ENCODE data around the gene S100A8. TPM values are rescaled to one million over a fixed set of nuclear protein-coding genes. Genes with fewer than 3 reads are reported as not detected.

Gene S100A8
- total RNA-seq (ENCODE audit: low replicate concordance): not detected in 2 replicates

GRCh38 chr1:153390938-153391710 lies at the start of gene S100A8:
TSS of gene S100A8 (minus strand) at chr1:153391073. CDS start at chr1:153390535, 538 bp downstream.
- TF ChIP-seq CTCF (IDR thresholded peaks at IDR 0.05; ENCODE audit: insufficient read depth, low read length): no peak
- DNase-seq (ENCODE audit: low read depth): no peak
- H3K4me3 ChIP-seq (ENCODE audit: low read depth, low read length): no peak within 1 kb of the TSS

GRCh38 chr1:153439273-153439672 lies 48.4 kb upstream of the S100A8 start:
- DNase-seq (ENCODE audit: low read depth): no peak
- no peak for TF ChIP-seq CTCF (IDR thresholded peaks at IDR 0.05; ENCODE audit: insufficient read depth, low read length)
- no peak overlapping the region for H3K4me3 ChIP-seq (ENCODE audit: low read depth, low read length)

GRCh38 chr1:153438599-153438998 lies 47.7 kb upstream of the S100A8 start:
- DNase-seq (ENCODE audit: low read depth): no peak
- H3K4me3 ChIP-seq (ENCODE audit: low read depth, low read length): no peak overlapping the region
- TF ChIP-seq CTCF (IDR thresholded peaks at IDR 0.05; ENCODE audit: insufficient read depth, low read length): no peak

GRCh38 chr1:153437236-153437635 lies 46.4 kb upstream of the S100A8 start:
- no peak overlapping the region for H3K4me3 ChIP-seq (ENCODE audit: low read depth, low read length)
- no peak for DNase-seq (ENCODE audit: low read depth)
- TF ChIP-seq CTCF (IDR thresholded peaks at IDR 0.05; ENCODE audit: insufficient read depth, low read length): no peak

- no peak for TF ChIP-seq CTCF (IDR thresholded peaks at IDR 0.05; ENCODE audit: insufficient read depth, low read length)
- H3K4me3 ChIP-seq (ENCODE audit: low read depth, low read length): no peak overlapping the region
- DNase-seq (ENCODE audit: low read depth): no peak
Measured at GRCh38 chr1:153434746-153435455, 44.0 kb upstream of the S100A8 start.

GRCh38 chr1:153432874-153433681 lies 42.2 kb upstream of the S100A8 start:
- DNase-seq (ENCODE audit: low read depth): no peak
- TF ChIP-seq CTCF (IDR thresholded peaks at IDR 0.05; ENCODE audit: insufficient read depth, low read length): no peak
- H3K4me3 ChIP-seq (ENCODE audit: low read depth, low read length): no peak overlapping the region

Data from fibroblast of the aortic adventitia (primary cell).